H1 (cell line): ENCODE measurements around the gene EEF1AKMT2. TPM values are rescaled to one million over a fixed set of nuclear protein-coding genes. Genes with fewer than 3 reads are reported as not detected.

Experiments
- CTCF ChIA-PET: fragments of 300-600 bp; sonication (Branson Sonifier 250); formaldehyde crosslinking; loops from one replicate; lab custom pipeline; 2021; ENCODE audit not compliant: partially characterized antibody; lab: Charles Lee
- POLR2A ChIA-PET: fragments of 300-600 bp; sonication (Branson Sonifier 250); formaldehyde crosslinking; loops from one replicate; lab custom pipeline; 2021; ENCODE audit warnings: inconsistent platforms; ENCODE audit not compliant: partially characterized antibody; lab: Charles Lee
- DNase-seq, 2 experiments: peaks; one replicate each; pipeline versions ENCODE4 v3.0.0 to v3.0.0-alpha.2; 2010 to 2022; ENCODE audit warnings: low spot score in 2 of 2, low read depth in 1 of 2, mixed read lengths in 1 of 2
- FAIRE-seq: peaks from 2 replicates; lab custom pipeline; 2011; peaks lifted over from hg19 to GRCh38; lab: Jason Lieb, UNC
- H2AFZ ChIP-seq: 2 replicates; pipeline ENCODE4 v1.8.1; 2012; ENCODE audit warnings: low read length, inconsistent platforms
- H2AK5ac ChIP-seq: 2 replicates; pipeline ENCODE4 v1.6.1; 2013; ENCODE audit warnings: low read depth, low read length
- H2BK120ac ChIP-seq: replicated peaks from 2 replicates; pipeline ENCODE3; 2013; ENCODE audit warnings: low read depth, low read length, inconsistent platforms
- H2BK12ac ChIP-seq: 2 replicates; pipeline ENCODE4 v1.6.1; 2013; ENCODE audit warnings: low read depth, low read length
- H2BK15ac ChIP-seq: 2 replicates; pipeline ENCODE4 v1.6.1; 2013; ENCODE audit warnings: low read length
- H2BK20ac ChIP-seq: 2 replicates; pipeline ENCODE4 v1.6.1; 2013; ENCODE audit warnings: low read length
- H2BK5ac ChIP-seq: 2 replicates; pipeline ENCODE4 v1.6.1; 2013; ENCODE audit warnings: low read depth, low read length
- H3K14ac ChIP-seq: 2 replicates; pipeline ENCODE4 v1.6.1; 2013; ENCODE audit warnings: inconsistent platforms; ENCODE audit not compliant: insufficient read length
- H3K18ac ChIP-seq: 2 replicates; pipeline ENCODE4 v1.6.1; 2013; ENCODE audit warnings: low read length; ENCODE audit errors: extremely low read depth
- H3K23ac ChIP-seq: 2 replicates; pipeline ENCODE4 v1.6.1; 2013; ENCODE audit warnings: inconsistent platforms; ENCODE audit not compliant: insufficient read length
- H3K23me2 ChIP-seq: 2 replicates; pipeline ENCODE4 v1.6.1; 2013; ENCODE audit warnings: low read depth, low read length
- H3K27ac ChIP-seq: 2 replicates; pipeline ENCODE4 v1.6.1; 2011; ENCODE audit warnings: low read depth, low read length, inconsistent platforms
- H3K27me3 ChIP-seq, 4 experiments: replicated peaks in 1 of 4; 1 replicate in 1 of 4; 2 replicates in 3 of 4; pipeline versions ENCODE4 v1.6.1 to v1.8.1; 2011 to 2013; ENCODE audit warnings: low read length in 3 of 4, mild to moderate bottlenecking in 3 of 4, inconsistent platforms in 2 of 4, mixed read lengths in 2 of 4, moderate library complexity in 1 of 4; ENCODE audit not compliant: control insufficient read depth in 3 of 4, insufficient read depth in 3 of 4; ENCODE audit errors: extremely low read depth in 1 of 4
- H3K36me3 ChIP-seq, 4 experiments: 2 replicates each; pipeline versions ENCODE4 v1.6.1 to v1.8.1; 2011 to 2013; ENCODE audit warnings: mild to moderate bottlenecking in 4 of 4, low read length in 3 of 4, moderate library complexity in 2 of 4, control low read depth in 1 of 4, inconsistent platforms in 1 of 4; ENCODE audit not compliant: insufficient read depth in 4 of 4, control insufficient read depth in 2 of 4
- H3K4ac ChIP-seq: replicated peaks from 2 replicates; pipeline ENCODE3; 2013; ENCODE audit warnings: low read length, low read depth, mixed read lengths, inconsistent platforms; ENCODE audit not compliant: insufficient read length
- H3K4me1 ChIP-seq, 4 experiments: replicated peaks in 1 of 4; 1 replicate in 1 of 4; 2 replicates in 3 of 4; pipeline versions ENCODE4 v1.6.1 to v1.8.1; 2011 to 2013; ENCODE audit warnings: low read length in 3 of 4, inconsistent platforms in 2 of 4, mixed read lengths in 1 of 4; ENCODE audit not compliant: insufficient read depth in 4 of 4, control insufficient read depth in 3 of 4
- H3K4me2 ChIP-seq, 2 experiments: 2 replicates each; pipeline versions ENCODE4 v1.6.1 to v1.8.1; 2011 to 2013; ENCODE audit warnings: low read depth in 2 of 2, low read length in 2 of 2, control low read depth in 1 of 2, inconsistent platforms in 1 of 2, mild to moderate bottlenecking in 1 of 2; ENCODE audit not compliant: insufficient read depth in 1 of 2
- H3K4me3 ChIP-seq, 4 experiments: fragments of 200-600, 300-600 bp in 1 of 4; sonication (generic), shearing (Covaris generic), sonication (Bioruptor Twin) in 1 of 4; 2 replicates each; pipeline versions ENCODE4 v1.5.1 to v1.8.1; 2011 to 2016; ENCODE audit warnings: low read length in 4 of 4, low read depth in 3 of 4, control low read depth in 2 of 4, inconsistent platforms in 2 of 4, mild to moderate bottlenecking in 2 of 4, mixed read lengths in 1 of 4, moderate library complexity in 1 of 4; ENCODE audit not compliant: insufficient read depth in 2 of 4; ENCODE audit errors: extremely low read depth in 1 of 4
- H3K56ac ChIP-seq: replicated peaks from 2 replicates; pipeline ENCODE3; 2013; ENCODE audit warnings: low read depth, mild to moderate bottlenecking, mixed read lengths, low read length, inconsistent platforms; ENCODE audit not compliant: insufficient read length
- H3K79me1 ChIP-seq: 2 replicates; pipeline ENCODE4 v1.6.1; 2013; ENCODE audit warnings: low read depth, low read length, control low read depth
- H3K79me2 ChIP-seq, 2 experiments: 2 replicates each; pipeline versions ENCODE4 v1.6.1 to v1.8.1; 2012 to 2013; ENCODE audit warnings: low read length in 2 of 2, mild to moderate bottlenecking in 2 of 2, inconsistent platforms in 1 of 2; ENCODE audit not compliant: insufficient read depth in 2 of 2, control insufficient read depth in 1 of 2
- H3K9ac ChIP-seq, 4 experiments: replicated peaks in 1 of 4; 1 replicate in 1 of 4; 2 replicates in 3 of 4; pipeline versions ENCODE4 v1.6.1 to v1.8.1; 2011 to 2013; ENCODE audit warnings: low read depth in 3 of 4, low read length in 3 of 4, control low read depth in 2 of 4, mild to moderate bottlenecking in 2 of 4, moderate library complexity in 2 of 4, inconsistent platforms in 1 of 4; ENCODE audit errors: extremely low read depth in 1 of 4
- H3K9me3 ChIP-seq, 2 experiments: 2 replicates each; pipeline versions ENCODE4 v1.6.1 to v1.8.1; 2012 to 2013; ENCODE audit warnings: mild to moderate bottlenecking in 2 of 2, moderate library complexity in 2 of 2, control low read depth in 1 of 2, inconsistent platforms in 1 of 2, low read depth in 1 of 2, low read length in 1 of 2, mixed read lengths in 1 of 2; ENCODE audit not compliant: insufficient read depth in 2 of 2
- H4K20me1 ChIP-seq, 2 experiments: replicated peaks in 1 of 2; 2 replicates each; pipeline versions ENCODE3 to v1.8.1; 2011 to 2013; ENCODE audit warnings: inconsistent platforms in 2 of 2, low read length in 2 of 2, mild to moderate bottlenecking in 1 of 2; ENCODE audit not compliant: insufficient read depth in 2 of 2, control insufficient read depth in 1 of 2
- H4K5ac ChIP-seq: 2 replicates; pipeline ENCODE4 v1.6.1; 2013; ENCODE audit warnings: low read length, low read depth, mixed read lengths, inconsistent platforms; ENCODE audit not compliant: insufficient read length
- H4K8ac ChIP-seq: 2 replicates; pipeline ENCODE4 v1.8.0; 2013; ENCODE audit warnings: mild to moderate bottlenecking, moderate library complexity, low read length, inconsistent platforms; ENCODE audit not compliant: insufficient read depth; ENCODE audit errors: extremely low read depth
- H4K91ac ChIP-seq: replicated peaks from 2 replicates; pipeline ENCODE3; 2013; ENCODE audit warnings: low read length, mixed read lengths, inconsistent platforms; ENCODE audit not compliant: insufficient read length
- BCL11A ChIP-seq, 2 experiments: IDR thresholded peaks; one replicate each; pipeline ENCODE4 v1.6.1; 2011; ENCODE audit warnings: low read depth in 2 of 2, low read length in 2 of 2, mild to moderate bottlenecking in 2 of 2
- CHD2 ChIP-seq: IDR thresholded peaks from 2 replicates; pipeline ENCODE4 v1.6.1; 2012; ENCODE audit warnings: low read length, improper control_type of control experiment
- CREB1 ChIP-seq: IDR thresholded peaks from 2 replicates; pipeline ENCODE4 v1.6.1; 2012; ENCODE audit warnings: inconsistent platforms
- CTBP2 ChIP-seq: IDR thresholded peaks from 2 replicates; pipeline ENCODE4 v1.7.0; 2011; ENCODE audit warnings: borderline replicate concordance, mild to moderate bottlenecking, moderate library complexity, mixed read lengths, low read length; ENCODE audit not compliant: insufficient read depth, insufficient read length
- GABPA ChIP-seq: IDR thresholded peaks from 2 replicates; pipeline ENCODE4 v1.6.1; 2011; ENCODE audit warnings: mild to moderate bottlenecking, low read length, moderate library complexity, borderline replicate concordance; ENCODE audit not compliant: insufficient read depth
- HDAC2 ChIP-seq, 2 experiments: fragments of 300-600 bp in 1 of 2; sonication (generic) in 1 of 2; IDR thresholded peaks; 2 replicates each; pipeline ENCODE4 v1.6.1; 2011 to 2012; ENCODE audit warnings: low read depth in 2 of 2, low read length in 2 of 2, mild to moderate bottlenecking in 2 of 2, moderate library complexity in 2 of 2, borderline replicate concordance in 1 of 2, inconsistent platforms in 1 of 2
- SIX5 ChIP-seq: IDR thresholded peaks from 2 replicates; pipeline ENCODE4 v1.6.1; 2011; ENCODE audit warnings: mild to moderate bottlenecking, low read depth, low read length
- WGBS, 2 experiments: shearing (Covaris generic) in 1 of 2; methylation state at CpG; one replicate each; pipeline versions ENCODE4 v1.1.6 to v1.1.7; 2013 to 2015; ENCODE audit warnings: low lambda C conversion rate in 2 of 2, mixed read lengths in 2 of 2, inconsistent platforms in 1 of 2, low coverage in 1 of 2, missing lambda C conversion rate in 1 of 2; ENCODE audit not compliant: insufficient replicate concordance in 2 of 2, insufficient coverage in 1 of 2, insufficient read length in 1 of 2; ENCODE audit errors: extremely low coverage in 1 of 2, missing lambda C conversion rate in 1 of 2; 5-methylcytosine and 5-hydroxymethylcytosine counted together
- polyA plus RNA-seq, 7 experiments: library from polyadenylated mRNA; depleted of rRNA in 3 of 7; stranded (reverse) in 5 of 7; unstranded in 2 of 7; fragments of >200 nt in 5 of 7; fragments of 200-250 nt in 2 of 7; gene quantifications; 1 replicate in 5 of 7; 2 replicates in 1 of 7; 4 replicates in 1 of 7; pipeline versions ENCODE4 v1.2.1 to v1.2.3, GENCODE V29; 2011 to 2013; ENCODE audit warnings: missing spikeins in 2 of 7, mixed read lengths in 2 of 7
- total RNA-seq: library from RNA; stranded (reverse); fragmentation: NEBNext Ultra II Directional; extraction: Animal tissue kit (Norgen Biotek cat#: 25700); gene quantifications from 2 replicates; pipeline ENCODE4 v1.2.1, GENCODE V29; 2021
- TF ChIP-seq, protein P1 (sequence below): IDR thresholded peaks from 2 replicates; pipeline ENCODE4 v1.6.1; 2012; ENCODE audit warnings: inconsistent platforms
- TF ChIP-seq, protein P2 (sequence below): IDR thresholded peaks from 2 replicates; pipeline ENCODE4 v1.6.1; 2011; ENCODE audit warnings: low read length, improper control_type of control experiment
- TF ChIP-seq, protein P3 (sequence below), 3 experiments: IDR thresholded peaks; 1 replicate in 2 of 3; 2 replicates in 1 of 3; pipeline versions ENCODE4 v1.5.1 to v1.6.1; 2011; ENCODE audit warnings: low read length in 3 of 3, mild to moderate bottlenecking in 3 of 3, inconsistent platforms in 2 of 3, low read depth in 1 of 3, moderate library complexity in 1 of 3; ENCODE audit not compliant: insufficient read depth in 1 of 3; ENCODE audit errors: control extremely low read depth in 1 of 3

EEF1AKMT2 gene
- total and polyA plus RNA-seq, 2 of the 8 experiments (the other 6 are each of a cell fraction or from before 2014, with no cell fraction given): 9.8 to 26.8 TPM

DNA sequence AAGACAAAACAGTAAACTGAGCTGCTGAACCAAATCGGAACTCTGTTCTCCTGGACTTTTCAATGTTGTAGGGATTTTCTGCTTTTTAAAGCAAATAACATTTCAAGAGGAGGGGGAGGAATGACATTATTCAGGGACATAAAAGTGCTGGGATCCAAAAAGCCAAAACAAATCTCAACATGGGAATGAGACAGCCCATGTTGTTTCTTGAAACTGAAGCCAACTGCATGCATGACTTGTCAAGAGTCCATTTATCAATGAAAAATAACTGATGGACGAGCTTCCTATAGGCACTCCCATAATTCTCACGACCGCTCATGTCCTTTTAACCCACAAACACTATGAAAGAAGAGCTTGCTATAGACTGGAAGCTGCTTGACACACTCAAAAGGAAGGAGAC is 75.3 kb downstream of the EEF1AKMT2 start:
- no peak overlapping the region for H3K4me2 ChIP-seq
- H2AFZ ChIP-seq: no peak overlapping the region
- no peak overlapping the region for H4K8ac ChIP-seq
- FAIRE-seq (no peak), DNase-seq (no peak)
- no peak overlapping the region for H3K23ac ChIP-seq
- H3K23me2 ChIP-seq: no peaks in the 10 kb centered on the region
- POLR2A ChIA-PET: no interaction called here
- H2BK12ac ChIP-seq: no peak overlapping the region
- no peak overlapping the region for H2BK5ac ChIP-seq
- WGBS, 2 experiments: 95% methylated on average over 4 of the region's 4 CpGs; no CpG with 5 or more reads in 1 of the 2 experiments
- no peak overlapping the region for H2BK20ac ChIP-seq
- H3K9ac ChIP-seq: no peak overlapping the region
- H3K56ac ChIP-seq: no peak overlapping the region
- peaks cover 2 to 5% of the 10 kb centered on the region in 2 experiments for H4K20me1 ChIP-seq
- peaks cover 6% of the 10 kb centered on the region for H3K79me1 ChIP-seq
- H3K4ac ChIP-seq: no peak overlapping the region
- H3K18ac ChIP-seq: no peak overlapping the region
- no peak overlapping the region for H4K5ac ChIP-seq
- H3K9me3 ChIP-seq: no peaks in the 10 kb centered on the region
- H3K4me1 ChIP-seq: peaks cover 0 to 1% (median 0%) of the 10 kb centered on the region in 4 experiments; a peak in 2 of 7 replicates
- H2AK5ac ChIP-seq: no peak overlapping the region
- H3K79me2 ChIP-seq: no peaks in the 10 kb centered on the region
- H3K4me3 ChIP-seq: no peak overlapping the region
- H3K14ac ChIP-seq: no peak overlapping the region
- no peak overlapping the region for H3K27ac ChIP-seq
- no peaks in the 10 kb centered on the region for H3K27me3 ChIP-seq
- no peak overlapping the region for H2BK15ac ChIP-seq
- CTCF ChIA-PET: interaction anchor here (0.5 to 4.5 kb wide), 6 partner anchors 12 to 212 kb away, joined by 3 to 31 read pairs (median 4); no protein-coding TSS in a partner anchor
- no peak overlapping the region for H2BK120ac ChIP-seq
- no peaks in the 10 kb centered on the region for H3K36me3 ChIP-seq
- H4K91ac ChIP-seq: no peak overlapping the region
- TF ChIP-seq, protein P1, sequence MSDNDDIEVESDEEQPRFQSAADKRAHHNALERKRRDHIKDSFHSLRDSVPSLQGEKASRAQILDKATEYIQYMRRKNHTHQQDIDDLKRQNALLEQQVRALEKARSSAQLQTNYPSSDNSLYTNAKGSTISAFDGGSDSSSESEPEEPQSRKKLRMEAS: no peak
- TF ChIP-seq SIX5 (no peak), GABPA (no peak), CTBP2 (no peak), CHD2 (no peak), CREB1 (no peak), BCL11A (IDR thresholded peaks at IDR 0.05; ENCODE audit: low read depth in 2 of 2, low read length in 2 of 2) (no peak), HDAC2 (IDR thresholded peaks at IDR 0.05; ENCODE audit: borderline replicate concordance in 1 of 2, low read depth in 2 of 2, low read length in 2 of 2) (no peak)
- TF ChIP-seq, protein P2, sequence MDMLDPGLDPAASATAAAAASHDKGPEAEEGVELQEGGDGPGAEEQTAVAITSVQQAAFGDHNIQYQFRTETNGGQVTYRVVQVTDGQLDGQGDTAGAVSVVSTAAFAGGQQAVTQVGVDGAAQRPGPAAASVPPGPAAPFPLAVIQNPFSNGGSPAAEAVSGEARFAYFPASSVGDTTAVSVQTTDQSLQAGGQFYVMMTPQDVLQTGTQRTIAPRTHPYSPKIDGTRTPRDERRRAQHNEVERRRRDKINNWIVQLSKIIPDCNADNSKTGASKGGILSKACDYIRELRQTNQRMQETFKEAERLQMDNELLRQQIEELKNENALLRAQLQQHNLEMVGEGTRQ: no peak
- TF ChIP-seq, protein P3, sequence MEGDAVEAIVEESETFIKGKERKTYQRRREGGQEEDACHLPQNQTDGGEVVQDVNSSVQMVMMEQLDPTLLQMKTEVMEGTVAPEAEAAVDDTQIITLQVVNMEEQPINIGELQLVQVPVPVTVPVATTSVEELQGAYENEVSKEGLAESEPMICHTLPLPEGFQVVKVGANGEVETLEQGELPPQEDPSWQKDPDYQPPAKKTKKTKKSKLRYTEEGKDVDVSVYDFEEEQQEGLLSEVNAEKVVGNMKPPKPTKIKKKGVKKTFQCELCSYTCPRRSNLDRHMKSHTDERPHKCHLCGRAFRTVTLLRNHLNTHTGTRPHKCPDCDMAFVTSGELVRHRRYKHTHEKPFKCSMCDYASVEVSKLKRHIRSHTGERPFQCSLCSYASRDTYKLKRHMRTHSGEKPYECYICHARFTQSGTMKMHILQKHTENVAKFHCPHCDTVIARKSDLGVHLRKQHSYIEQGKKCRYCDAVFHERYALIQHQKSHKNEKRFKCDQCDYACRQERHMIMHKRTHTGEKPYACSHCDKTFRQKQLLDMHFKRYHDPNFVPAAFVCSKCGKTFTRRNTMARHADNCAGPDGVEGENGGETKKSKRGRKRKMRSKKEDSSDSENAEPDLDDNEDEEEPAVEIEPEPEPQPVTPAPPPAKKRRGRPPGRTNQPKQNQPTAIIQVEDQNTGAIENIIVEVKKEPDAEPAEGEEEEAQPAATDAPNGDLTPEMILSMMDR (IDR thresholded peaks at IDR 0.05; ENCODE audit: control extremely low read depth in 1 of 3, insufficient read depth in 1 of 3, low read depth in 1 of 3, low read length in 3 of 3): no peak
